Fibroblast of lung (primary cell): Measurements from ENCODE around the gene MEIOC. TPM values are rescaled to one million over a fixed set of nuclear protein-coding genes. Genes with fewer than 3 reads are reported as not detected.
"Not testable (repeated sequence)": the region's sequence is repeated elsewhere in the genome, so short reads cannot be mapped to it uniquely, and the experiment has no call there.

Experiments
- DNase-seq, 2 donors: peaks; one replicate each; pipeline versions ENCODE4 v3.0.0 to v3.0.0-alpha.2; 2010; ENCODE audit warnings: low read depth in 2 of 2
- H2AFZ ChIP-seq: 2 replicates; pipeline ENCODE4 v1.5.1; 2012; ENCODE audit warnings: low read length, control low read depth, inconsistent platforms
- H3K27ac ChIP-seq: 2 replicates; pipeline ENCODE4 v1.5.1; 2011; ENCODE audit warnings: low read length, control low read depth; ENCODE audit not compliant: insufficient read depth
- H3K27me3 ChIP-seq: 2 replicates; pipeline ENCODE4 v1.5.1; 2011; ENCODE audit warnings: mild to moderate bottlenecking, low read length; ENCODE audit not compliant: control insufficient read depth, insufficient read depth
- H3K36me3 ChIP-seq: 2 replicates; pipeline ENCODE4 v1.5.1; 2011; ENCODE audit warnings: low read length; ENCODE audit not compliant: control insufficient read depth, insufficient read depth
- H3K4me1 ChIP-seq: 2 replicates; pipeline ENCODE4 v1.5.1; 2011; ENCODE audit warnings: low read length; ENCODE audit not compliant: control insufficient read depth, insufficient read depth; ENCODE audit errors: extremely low read depth
- H3K4me2 ChIP-seq: 2 replicates; pipeline ENCODE4 v1.5.1; 2011; ENCODE audit warnings: low read length, control low read depth; ENCODE audit not compliant: insufficient read depth; ENCODE audit errors: extremely low read depth
- H3K4me3 ChIP-seq, 4 experiments: fragments of 200-600 bp in 1 of 4; sonication (generic) in 1 of 4; replicated peaks in 1 of 4; 2 replicates each; pipeline ENCODE4 v1.5.1; 2011 to 2016; ENCODE audit warnings: low read length in 4 of 4, low read depth in 3 of 4, mild to moderate bottlenecking in 3 of 4, control low read depth in 2 of 4, inconsistent platforms in 1 of 4, mixed read lengths in 1 of 4; ENCODE audit not compliant: insufficient read depth in 1 of 4; ENCODE audit errors: control extremely low read depth in 1 of 4
- H3K79me2 ChIP-seq: 2 replicates; pipeline ENCODE4 v1.5.1; 2012; ENCODE audit warnings: mild to moderate bottlenecking, low read length, inconsistent platforms; ENCODE audit not compliant: control insufficient read depth, insufficient read depth
- H3K9ac ChIP-seq: 2 replicates; pipeline ENCODE4 v1.5.1; 2011; ENCODE audit warnings: mild to moderate bottlenecking, low read length, control low read depth; ENCODE audit not compliant: insufficient read depth
- H3K9me3 ChIP-seq: 2 replicates; pipeline ENCODE4 v1.5.1; 2012; ENCODE audit warnings: low read depth, low read length; ENCODE audit not compliant: control insufficient read depth, insufficient read depth
- H4K20me1 ChIP-seq: 2 replicates; pipeline ENCODE4 v1.5.1; 2011; ENCODE audit warnings: low read length; ENCODE audit not compliant: control insufficient read depth, insufficient read depth; ENCODE audit errors: extremely low read depth
- CTCF ChIP-seq, 2 donors: IDR thresholded peaks in 1 of 2; conservative IDR thresholded peaks in 1 of 2; 1 replicate in 1 of 2; 2 replicates in 1 of 2; pipeline ENCODE4 v1.5.1; 2011 to 2012; ENCODE audit warnings: low read length in 2 of 2, control low read depth in 1 of 2, inconsistent platforms in 1 of 2, low read depth in 1 of 2, mild to moderate bottlenecking in 1 of 2
- EZH2 ChIP-seq: IDR thresholded peaks from 2 replicates; pipeline ENCODE4 v1.5.1; 2012; ENCODE audit warnings: low read length, control low read depth, mild to moderate bottlenecking; ENCODE audit errors: missing control alignments
- polyA plus RNA-seq, 2 donors: library from polyadenylated mRNA; depleted of rRNA in 1 of 2; stranded (reverse) in 1 of 2; unstranded in 1 of 2; fragments of >200 nt; gene quantifications; 2 replicates each; pipeline ENCODE4 v1.2.1, GENCODE V29; 2011 to 2012; ENCODE audit warnings: missing spikeins in 1 of 2
- total RNA-seq: library from RNA; depleted of rRNA; stranded (reverse); fragments of >200 nt; gene quantifications from 2 replicates; pipeline ENCODE4 v1.2.1, GENCODE V29; 2014

Gene MEIOC
- total and polyA plus RNA-seq, 2 donors (not counting 1 experiment from before 2014, with no cell fraction given): under 0.01 to 0.07 TPM

GRCh38 chr17:44630703-44631102 lies 25.6 kb upstream of the MEIOC start:
- no peak overlapping the region for H3K4me2 ChIP-seq
- H3K27ac ChIP-seq: no peak overlapping the region
- DNase-seq: no peak
- no peaks in the 10 kb centered on the region for H3K9me3 ChIP-seq
- no peaks in the 10 kb centered on the region for H3K79me2 ChIP-seq
- no peak overlapping the region for H3K9ac ChIP-seq
- H3K4me3 ChIP-seq: no peak overlapping the region
- no peak overlapping the region for H2AFZ ChIP-seq
- no peaks in the 10 kb centered on the region for H3K27me3 ChIP-seq
- no peaks in the 10 kb centered on the region for H3K36me3 ChIP-seq
- TF ChIP-seq EZH2 (no peak), CTCF (conservative IDR thresholded peaks at IDR 0.05 in 1 of 2, IDR thresholded peaks at IDR 0.05 in 1 of 2; ENCODE audit: low read depth in 1 of 2, low read length in 2 of 2) (no peak)
- H4K20me1 ChIP-seq: no peaks in the 10 kb centered on the region
- H3K4me1 ChIP-seq: no peaks in the 10 kb centered on the region

- Histone ChIP-seq H3K27me3 (no peaks in the 10 kb centered on the region), H3K27ac (no peak overlapping the region), H3K4me3 (no peak overlapping the region), H2AFZ (no peak overlapping the region), H3K4me2 (no peak overlapping the region), H3K4me1 (no peaks in the 10 kb centered on the region), H4K20me1 (no peaks in the 10 kb centered on the region), H3K36me3 (no peaks in the 10 kb centered on the region), H3K79me2 (no peaks in the 10 kb centered on the region), H3K9me3 (no peaks in the 10 kb centered on the region), H3K9ac (no peak overlapping the region)
- DNase-seq: no peak
- TF ChIP-seq CTCF (conservative IDR thresholded peaks at IDR 0.05 in 1 of 2, IDR thresholded peaks at IDR 0.05 in 1 of 2; ENCODE audit: low read depth in 1 of 2, low read length in 2 of 2) (no peak), EZH2 (no peak)
These were observed 22.3 kb upstream of the MEIOC start for GRCh38 chr17:44633998-44634397.

GRCh38 chr17:44634401-44634800 lies 21.9 kb upstream of the MEIOC start:
- not testable (repeated sequence) for H3K4me3 ChIP-seq, H2AFZ ChIP-seq, DNase-seq, H3K9ac ChIP-seq, H3K36me3 ChIP-seq, H3K4me1 ChIP-seq, H3K9me3 ChIP-seq, H3K4me2 ChIP-seq, H3K79me2 ChIP-seq, H4K20me1 ChIP-seq, H3K27me3 ChIP-seq, H3K27ac ChIP-seq
